ENCODE results near the gene USP7. TPM values are rescaled to one million over a fixed set of nuclear protein-coding genes. Genes with fewer than 3 reads are reported as not detected.

The USP7 gene
- total RNA-seq, 1 experiment from 2014 or later: 148 TPM

DNA sequence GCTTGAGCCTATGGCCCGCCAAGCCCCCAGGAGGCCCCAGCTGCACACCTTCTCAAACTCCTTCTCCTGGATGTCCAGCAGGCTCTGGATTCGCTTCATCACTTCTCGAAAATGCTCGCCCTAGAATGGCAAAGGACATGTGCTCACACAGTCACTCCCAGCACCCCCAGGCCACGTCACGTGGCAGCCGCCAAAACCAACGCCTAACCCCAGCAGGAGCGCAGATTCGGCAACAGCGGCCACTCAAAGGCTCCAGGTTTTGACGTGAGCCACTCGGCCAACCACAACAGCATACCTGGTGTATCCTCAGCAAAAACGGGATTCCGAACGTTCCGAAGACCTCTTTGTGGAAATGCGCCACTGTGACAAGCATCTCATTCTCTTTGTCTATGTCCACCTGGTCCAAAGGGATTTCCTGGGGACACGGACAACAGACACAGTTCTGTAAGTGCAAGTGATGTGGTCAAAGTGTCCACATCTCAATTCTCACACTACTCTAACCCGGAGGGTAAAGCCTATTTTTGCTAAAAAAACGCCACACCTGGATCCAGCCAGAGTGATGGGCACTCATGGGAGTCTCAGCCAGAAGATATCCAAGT, 68.9 kb downstream of the USP7 start:
- H3K4me1 ChIP-seq: no peaks in the 10 kb centered on the region
- no TSS peak for BruUV-seq (replicated peaks)
- ChIA-PET CTCF (interaction anchor here (0.6 kb wide), 1 partner anchor 31 kb away, joined by 4 read pairs; no protein-coding TSS in a partner anchor), POLR2A (no interaction called here)
- no peaks in the 10 kb centered on the region for H3K27me3 ChIP-seq (replicated peaks; ENCODE audit: control insufficient read depth, insufficient read depth, low read length)
- peaks cover 91% of the 10 kb centered on the region for H3K36me3 Mint-ChIP-seq (ENCODE audit: insufficient read depth, unreplicated experiment)
- H3K4me1 Mint-ChIP-seq (ENCODE audit: low read depth, unreplicated experiment): no peaks in the 10 kb centered on the region
- no peak overlapping the region for H3K4me3 ChIP-seq (ENCODE audit: low read depth, low read length)
- no peak for DNase-seq
- no peaks in the 10 kb centered on the region for H3K27me3 Mint-ChIP-seq (ENCODE audit: insufficient read depth, unreplicated experiment)
- no peaks in the 10 kb centered on the region for H3K9me3 Mint-ChIP-seq (ENCODE audit: unreplicated experiment)
- TF ChIP-seq, protein P1, sequence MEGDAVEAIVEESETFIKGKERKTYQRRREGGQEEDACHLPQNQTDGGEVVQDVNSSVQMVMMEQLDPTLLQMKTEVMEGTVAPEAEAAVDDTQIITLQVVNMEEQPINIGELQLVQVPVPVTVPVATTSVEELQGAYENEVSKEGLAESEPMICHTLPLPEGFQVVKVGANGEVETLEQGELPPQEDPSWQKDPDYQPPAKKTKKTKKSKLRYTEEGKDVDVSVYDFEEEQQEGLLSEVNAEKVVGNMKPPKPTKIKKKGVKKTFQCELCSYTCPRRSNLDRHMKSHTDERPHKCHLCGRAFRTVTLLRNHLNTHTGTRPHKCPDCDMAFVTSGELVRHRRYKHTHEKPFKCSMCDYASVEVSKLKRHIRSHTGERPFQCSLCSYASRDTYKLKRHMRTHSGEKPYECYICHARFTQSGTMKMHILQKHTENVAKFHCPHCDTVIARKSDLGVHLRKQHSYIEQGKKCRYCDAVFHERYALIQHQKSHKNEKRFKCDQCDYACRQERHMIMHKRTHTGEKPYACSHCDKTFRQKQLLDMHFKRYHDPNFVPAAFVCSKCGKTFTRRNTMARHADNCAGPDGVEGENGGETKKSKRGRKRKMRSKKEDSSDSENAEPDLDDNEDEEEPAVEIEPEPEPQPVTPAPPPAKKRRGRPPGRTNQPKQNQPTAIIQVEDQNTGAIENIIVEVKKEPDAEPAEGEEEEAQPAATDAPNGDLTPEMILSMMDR (IDR thresholded peaks at IDR 0.05; ENCODE audit: insufficient read depth in 1 of 2, low read depth in 1 of 2, low read length in 1 of 2, severe bottlenecking in 1 of 2, unreplicated experiment in 1 of 2): no peak
- H3K9me3 ChIP-seq: no peaks in the 10 kb centered on the region
- peaks cover 9% of the 10 kb centered on the region for H3K36me3 ChIP-seq (ENCODE audit: control insufficient read depth, insufficient read depth, low read length)
- intact Hi-C loops (cut with micrococcal nuclease; ENCODE audit: unreplicated experiment): no loop called here
- H3K27ac Mint-ChIP-seq (ENCODE audit: unreplicated experiment): no peak overlapping the region
- H3K4me3 Mint-ChIP-seq (ENCODE audit: unreplicated experiment): no peak overlapping the region

DNA sequence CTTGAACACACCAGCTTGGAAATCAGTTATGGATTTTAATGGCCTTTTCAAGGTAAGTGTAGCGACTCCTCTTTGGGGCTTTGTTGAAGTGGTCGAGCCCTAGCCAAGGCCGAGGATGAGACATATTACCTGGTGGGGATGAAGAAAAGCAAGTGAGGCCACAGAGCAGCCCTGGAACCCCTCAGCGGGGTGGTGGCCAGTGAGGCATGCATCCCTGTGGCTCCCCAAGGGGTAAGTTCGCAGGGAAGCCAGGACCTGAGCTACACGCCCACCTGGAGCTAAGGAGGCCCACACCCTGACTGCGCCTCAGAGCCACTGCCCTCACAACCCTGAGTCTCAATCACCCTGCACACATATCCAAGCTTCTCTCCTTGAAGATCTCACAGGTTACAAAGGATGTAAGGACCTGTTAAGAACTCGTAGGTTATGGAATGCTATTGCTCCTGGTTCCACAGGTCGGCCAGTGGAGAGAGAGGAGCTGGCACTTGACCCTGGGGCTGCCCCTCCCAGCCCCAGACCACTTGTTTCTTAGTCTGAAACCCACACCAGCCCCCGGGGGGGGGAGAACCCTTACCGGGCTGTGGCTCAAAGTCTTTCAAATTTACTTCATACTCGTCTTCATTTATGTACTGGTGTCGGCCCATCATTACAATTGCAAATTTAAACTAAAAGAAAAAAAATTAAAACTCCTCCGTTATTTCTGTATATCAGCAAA, 69.6 kb downstream of the USP7 start:
- peaks cover 84% of the 10 kb centered on the region for H3K36me3 Mint-ChIP-seq (ENCODE audit: insufficient read depth, unreplicated experiment)
- ChIA-PET POLR2A (no interaction called here), CTCF (interaction anchor here (1.4 kb wide), 1 partner anchor 115 kb away, joined by 5 read pairs; no protein-coding TSS in a partner anchor)
- no peak overlapping the region for H3K4me3 Mint-ChIP-seq (ENCODE audit: unreplicated experiment)
- no peaks in the 10 kb centered on the region for H3K4me1 Mint-ChIP-seq (ENCODE audit: low read depth, unreplicated experiment)
- H3K9me3 ChIP-seq: no peaks in the 10 kb centered on the region
- TF ChIP-seq, protein P1 (IDR thresholded peaks at IDR 0.05; ENCODE audit: insufficient read depth in 1 of 2, low read depth in 1 of 2, low read length in 1 of 2, severe bottlenecking in 1 of 2, unreplicated experiment in 1 of 2): no peak
- H3K27me3 Mint-ChIP-seq (ENCODE audit: insufficient read depth, unreplicated experiment): no peaks in the 10 kb centered on the region
- no TSS peak for BruUV-seq (replicated peaks)
- DNase-seq: no peak
- no peaks in the 10 kb centered on the region for H3K9me3 Mint-ChIP-seq (ENCODE audit: unreplicated experiment)
- peaks cover 7% of the 10 kb centered on the region for H3K36me3 ChIP-seq (ENCODE audit: control insufficient read depth, insufficient read depth, low read length)
- no peak overlapping the region for H3K27ac Mint-ChIP-seq (ENCODE audit: unreplicated experiment)
- no peak overlapping the region for H3K4me3 ChIP-seq (ENCODE audit: low read depth, low read length)
- H3K4me1 ChIP-seq: no peaks in the 10 kb centered on the region
- intact Hi-C loops (cut with micrococcal nuclease; ENCODE audit: unreplicated experiment): no loop called here
- no peaks in the 10 kb centered on the region for H3K27me3 ChIP-seq (replicated peaks; ENCODE audit: control insufficient read depth, insufficient read depth, low read length)

DNA sequence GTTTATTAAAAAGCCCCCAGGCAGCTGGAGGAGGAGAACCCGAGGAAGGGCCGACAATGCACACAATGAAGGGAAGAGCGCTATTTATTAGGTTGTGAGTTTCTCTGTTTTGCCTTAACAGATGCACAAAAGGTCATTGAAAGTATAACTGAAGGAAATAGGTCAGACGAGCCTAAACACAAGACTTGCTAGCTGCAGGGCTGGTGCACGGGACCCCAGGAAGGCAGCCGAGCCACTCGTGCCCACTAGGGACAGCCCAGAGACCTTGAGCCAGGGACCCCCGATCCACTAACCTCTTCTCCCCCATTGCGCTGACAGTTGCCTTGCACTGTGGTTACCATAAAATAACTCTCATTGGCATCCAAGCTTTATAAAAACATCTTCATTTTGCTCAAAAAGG, 70.3 kb downstream of the USP7 start:
- TF ChIP-seq, protein P1 (IDR thresholded peaks at IDR 0.05; ENCODE audit: insufficient read depth in 1 of 2, low read depth in 1 of 2, low read length in 1 of 2, severe bottlenecking in 1 of 2, unreplicated experiment in 1 of 2): no peak
- peaks cover 79% of the 10 kb centered on the region for H3K36me3 Mint-ChIP-seq (ENCODE audit: insufficient read depth, unreplicated experiment)
- H3K4me1 ChIP-seq: no peaks in the 10 kb centered on the region
- no peak overlapping the region for H3K4me3 Mint-ChIP-seq (ENCODE audit: unreplicated experiment)
- no peak for DNase-seq
- no peak overlapping the region for H3K4me3 ChIP-seq (ENCODE audit: low read depth, low read length)
- peaks cover 6% of the 10 kb centered on the region for H3K36me3 ChIP-seq (ENCODE audit: control insufficient read depth, insufficient read depth, low read length)
- TSS peak; percentile 66 for BruUV-seq (replicated peaks)
- CTCF ChIA-PET: interaction anchor here (1.4 kb wide), 1 partner anchor 115 kb away, joined by 5 read pairs; no protein-coding TSS in a partner anchor
- H3K27ac Mint-ChIP-seq (ENCODE audit: unreplicated experiment): no peak overlapping the region
- POLR2A ChIA-PET: no interaction called here
- no peaks in the 10 kb centered on the region for H3K27me3 Mint-ChIP-seq (ENCODE audit: insufficient read depth, unreplicated experiment)
- no peaks in the 10 kb centered on the region for H3K9me3 ChIP-seq
- no peaks in the 10 kb centered on the region for H3K4me1 Mint-ChIP-seq (ENCODE audit: low read depth, unreplicated experiment)
- H3K9me3 Mint-ChIP-seq (ENCODE audit: unreplicated experiment): no peaks in the 10 kb centered on the region
- no peaks in the 10 kb centered on the region for H3K27me3 ChIP-seq (replicated peaks; ENCODE audit: control insufficient read depth, insufficient read depth, low read length)
- intact Hi-C loops (cut with micrococcal nuclease; ENCODE audit: unreplicated experiment): no loop called here
